Spleen (tissue), 11 donors: ENCODE results near the gene RNASE13. TPM values are rescaled to one million over a fixed set of nuclear protein-coding genes. Genes with fewer than 3 reads are reported as not detected.
A peak's percentile ranks its signal among the peaks of the same experiment; 100 is the strongest.

Experiments
- DNase-seq: peaks from one replicate; pipeline ENCODE4 v3.0.0-alpha.2; 2020
- H3K27ac ChIP-seq, 8 donors: fragments of 200-600 bp; sonication (generic) in 7 of 8; 1 replicate in 4 of 8; 2 replicates in 4 of 8; pipeline versions ENCODE4 v1.5.0 to v1.8.0; 2016 to 2021; ENCODE audit warnings: inconsistent platforms in 4 of 8, mild to moderate bottlenecking in 4 of 8, moderate library complexity in 1 of 8
- H3K27me3 ChIP-seq, 7 donors: fragments of 200-600 bp; sonication (generic) in 6 of 7; replicated peaks in 1 of 7; 1 replicate in 4 of 7; 2 replicates in 3 of 7; pipeline versions ENCODE4 v1.5.0 to v1.8.0; 2016 to 2021; ENCODE audit warnings: inconsistent platforms in 3 of 7, mild to moderate bottlenecking in 1 of 7
- H3K36me3 ChIP-seq, 6 donors: fragments of 200-600 bp; sonication (generic) in 5 of 6; 1 replicate in 4 of 6; 2 replicates in 2 of 6; pipeline versions ENCODE4 v1.5.0 to v1.8.0; 2016 to 2021; ENCODE audit warnings: inconsistent platforms in 2 of 6
- H3K4me1 ChIP-seq, 6 donors: fragments of 200-600 bp; sonication (generic) in 5 of 6; 1 replicate in 3 of 6; 2 replicates in 3 of 6; pipeline versions ENCODE4 v1.5.0 to v1.8.0; 2016 to 2021; ENCODE audit warnings: inconsistent platforms in 3 of 6
- H3K4me3 ChIP-seq, 8 donors: fragments of 200-600 bp; sonication (generic) in 7 of 8; 1 replicate in 4 of 8; 2 replicates in 4 of 8; pipeline versions ENCODE4 v1.5.0 to v1.8.0; 2016 to 2021; ENCODE audit warnings: inconsistent platforms in 4 of 8, mild to moderate bottlenecking in 4 of 8, moderate library complexity in 2 of 8
- H3K9me3 ChIP-seq, 8 donors: fragments of 200-600 bp; sonication (generic) in 7 of 8; 1 replicate in 4 of 8; 2 replicates in 4 of 8; pipeline versions ENCODE4 v1.5.0 to v1.8.0; 2016 to 2021; ENCODE audit warnings: inconsistent platforms in 4 of 8
- CTCF ChIP-seq, 11 experiments: fragments of 200-600 bp in 7 of 11; fragments of 450-650 bp in 4 of 11; sonication (generic) in 4 of 11; IDR thresholded peaks in 8 of 11; conservative IDR thresholded peaks in 3 of 11; 1 replicate in 7 of 11; 2 replicates in 4 of 11; pipeline versions ENCODE4 v1.4.0 to v1.8.0; 2016 to 2021; ENCODE audit warnings: antibody characterized with exemption in 11 of 11, inconsistent platforms in 4 of 11, mild to moderate bottlenecking in 1 of 11
- POLR2A ChIP-seq, 3 donors: fragments of 450-650 bp; IDR thresholded peaks; one replicate each; pipeline ENCODE4 v1.5.1; 2017; ENCODE audit warnings: antibody characterized with exemption in 3 of 3, mild to moderate bottlenecking in 1 of 3
- POLR2AphosphoS5 ChIP-seq, 3 donors: sonication (generic); formaldehyde crosslinking; IDR thresholded peaks; one replicate each; pipeline ENCODE4 v1.5.1; 2017; ENCODE audit warnings: antibody characterized with exemption in 3 of 3
- WGBS, 5 donors: extraction: QIAGEN DNeasy Blood & Tissue Kit in 3 of 5; methylation state at CpG; one replicate each; pipeline versions ENCODE4 v1.1.5 to v1.1.7; 2013 to 2018; 5-methylcytosine and 5-hydroxymethylcytosine counted together
- intact Hi-C: fragments of 100-400 bp; cut with DNase I; formaldehyde crosslinking; loops from one replicate; pipeline ENCODE4 v1.15.0; 2023; ENCODE audit warnings: low total_unique reads
- polyA plus RNA-seq, 3 donors: library from polyadenylated mRNA; stranded (reverse); fragments of 200-250 nt; gene quantifications; one replicate each; pipeline ENCODE4 v1.2.1, GENCODE V29; 2013
- total RNA-seq, 7 donors: library from RNA; depleted of rRNA in 3 of 7; stranded (reverse); fragments of >200 nt in 3 of 7; fragmentation: NEBNext Ultra II Directional in 4 of 7; extraction: Animal tissue kit (Norgen Biotek cat#: 25700) in 4 of 7; gene quantifications; one replicate each; pipeline versions ENCODE4 v1.1.0 to v1.2.1, GENCODE V29; 2016 to 2021
- donor health status: healthy with polysubstance abuse.
- donor health status: DM: no; HTN: no; CAD: no; lungs with moderate emphysema.
- donor health status: DM: no; HTN: no; CAD: no.
- donor health status: Bipolar disorder and iron deficiency.
- donor health status: healthy.
- donor health status: DM: no; HTN: no; CAD: no.
- donor health status: DM: yes; HTN: yes; CAD: no.

RNASE13 gene
- total and polyA plus RNA-seq, 10 donors, result 0.30 TPM; not detected in 9

- Histone ChIP-seq H3K9me3 (no peaks in the 10 kb centered on the region), H3K4me3 (peak overlapping the region in 1 of 8 donors; percentile 90), H3K27ac (peak overlapping the region in 6 of 8 donors; percentile 4 to 93 (median 87)), H3K27me3 (peaks cover 0 to 31% (median 0%) of the 10 kb centered on the region in 7 donors), H3K4me1 (peaks cover 8 to 54% (median 30%) of the 10 kb centered on the region in 6 donors), H3K36me3 (peaks cover 0 to 8% (median 2%) of the 10 kb centered on the region in 6 donors)
- DNase-seq, result no peak
- intact Hi-C loops, result no loop called here
- TF ChIP-seq POLR2A (IDR thresholded peaks at IDR 0.05) (no peak), CTCF (IDR thresholded peaks at IDR 0.05 in 8 of 11, conservative IDR thresholded peaks at IDR 0.05 in 3 of 11) (no peak), POLR2AphosphoS5 (IDR thresholded peaks at IDR 0.05) (no peak)
- 81 to 84% (median 81%) methylated on average over 7 of the region's 7 CpGs for WGBS, 5 donors
These were observed 8.2 kb downstream of the RNASE13 start for GRCh38 chr14:21026274-21026987.

GRCh38 chr14:21025371-21026273 is 9.0 kb downstream of the RNASE13 start:
- WGBS, 5 donors, result 7 to 16% (median 12%) methylated on average over 44 to 58 of the region's 58 CpGs
- peaks cover 8 to 62% (median 38%) of the 10 kb centered on the region in 6 donors for H3K4me1 ChIP-seq
- TF ChIP-seq POLR2AphosphoS5 (IDR thresholded peaks at IDR 0.05) (peak in 2 of 3 donors; percentile 5 to 24), CTCF (IDR thresholded peaks at IDR 0.05 in 8 of 11, conservative IDR thresholded peaks at IDR 0.05 in 3 of 11) (peak in 1 of 11 experiments; percentile 1), POLR2A (IDR thresholded peaks at IDR 0.05) (no peak)
- H3K36me3 ChIP-seq, result peaks cover 0 to 16% (median 5%) of the 10 kb centered on the region in 6 donors
- no peaks in the 10 kb centered on the region for H3K9me3 ChIP-seq
- peaks cover 0 to 31% (median 0%) of the 10 kb centered on the region in 7 donors for H3K27me3 ChIP-seq
- intact Hi-C loops, result no loop called here
- DNase-seq, result peak; percentile 83
- H3K27ac ChIP-seq, result peak overlapping the region; percentile 66 to 93 (median 85)
- peak overlapping the region; percentile 76 to 90 (median 80) for H3K4me3 ChIP-seq

- 1 to 5% (median 1%) methylated on average over 45 to 72 of the region's 72 CpGs for WGBS, 5 donors
These were observed 9.8 kb downstream of the RNASE13 start, which contains the start of gene NDRG2 for GRCh38 chr14:21024585-21025370. Gene NDRG2, minus strand, starts transcription at chr14:21025061. Its CDS starts 1,746 bp downstream, at chr14:21023315.

More at GRCh38 chr14:21024585-21025370, 9.8 kb downstream of the RNASE13 start, which contains the start of gene NDRG2:
- Histone ChIP-seq H3K36me3 (peaks cover 0 to 25% (median 8%) of the 10 kb centered on the region in 6 donors), H3K27me3 (peaks cover 0 to 31% (median 0%) of the 10 kb centered on the region in 7 donors), H3K27ac (peak within 1 kb of the TSS; percentile 66 to 93 (median 85)), H3K9me3 (no peaks in the 10 kb centered on the region), H3K4me1 (peaks cover 8 to 69% (median 44%) of the 10 kb centered on the region in 6 donors), H3K4me3 (peak within 1 kb of the TSS; percentile 76 to 90 (median 80))
- peak; percentile 94 for DNase-seq
- peak in 1 of 11 experiments; percentile 10 for TF ChIP-seq CTCF (IDR thresholded peaks at IDR 0.05 in 8 of 11, conservative IDR thresholded peaks at IDR 0.05 in 3 of 11)
- TF ChIP-seq POLR2A (IDR thresholded peaks at IDR 0.05), result no peak
- TF ChIP-seq POLR2AphosphoS5 (IDR thresholded peaks at IDR 0.05), result peak; percentile 59 to 76 (median 75)
- intact Hi-C loops, result no loop called here
